ENCODE data around the gene IDH3B.

IDH3B gene

GRCh38 chr20:2700913-2701620 lies 37.1 kb upstream of the IDH3B start:
- DNase-seq = no peak
- no peaks in the 10 kb centered on the region for H3K27me3 ChIP-seq (ENCODE audit: insufficient read depth, low read depth, severe bottlenecking)

GRCh38 chr20:2699775-2700413 lies 35.9 kb upstream of the IDH3B start:
- Histone ChIP-seq H3K27me3 (ENCODE audit: insufficient read depth, low read depth, severe bottlenecking) (no peaks in the 10 kb centered on the region), H3K36me3 (no peaks in the 10 kb centered on the region; the same call in 1 of the 2 replicates), H3K4me3 (ENCODE audit: low read depth, low read length) (no peak overlapping the region), H3K9me3 (ENCODE audit: severe bottlenecking) (no peaks in the 10 kb centered on the region), H3K27ac (no peak overlapping the region)
- DNase-seq = no peak
- TF ChIP-seq CTCF (IDR thresholded peaks at IDR 0.05; ENCODE audit: low read depth, low read length) = no peak

More at GRCh38 chr20:2700913-2701620, 37.1 kb upstream of the IDH3B start:
- TF ChIP-seq CTCF (IDR thresholded peaks at IDR 0.05; ENCODE audit: low read depth, low read length) = no peak
- H3K9me3 ChIP-seq (ENCODE audit: severe bottlenecking) = no peaks in the 10 kb centered on the region
- H3K4me3 ChIP-seq (ENCODE audit: low read depth, low read length) = no peak overlapping the region
- no peak overlapping the region for H3K27ac ChIP-seq
- H3K36me3 ChIP-seq = no peaks in the 10 kb centered on the region; the same call in 1 of the 2 replicates

- Histone ChIP-seq H3K9me3 (ENCODE audit: severe bottlenecking) (no peaks in the 10 kb centered on the region), H3K27ac (no peak overlapping the region), H3K27me3 (ENCODE audit: insufficient read depth, low read depth, severe bottlenecking) (no peaks in the 10 kb centered on the region), H3K4me3 (ENCODE audit: low read depth, low read length) (no peak overlapping the region), H3K36me3 (no peaks in the 10 kb centered on the region; the same call in 1 of the 2 replicates)
- DNase-seq = no peak
- no peak for TF ChIP-seq CTCF (IDR thresholded peaks at IDR 0.05; ENCODE audit: low read depth, low read length)
These were observed 34.9 kb upstream of the IDH3B start for GRCh38 chr20:2698912-2699311.

GRCh38 chr20:2698186-2698817 lies 34.3 kb upstream of the IDH3B start:
- Histone ChIP-seq H3K9me3 (ENCODE audit: severe bottlenecking) (no peaks in the 10 kb centered on the region), H3K27ac (no peak overlapping the region), H3K27me3 (ENCODE audit: insufficient read depth, low read depth, severe bottlenecking) (no peaks in the 10 kb centered on the region), H3K36me3 (no peaks in the 10 kb centered on the region; the same call in 1 of the 2 replicates), H3K4me3 (ENCODE audit: low read depth, low read length) (no peak overlapping the region)
- DNase-seq = no peak
- TF ChIP-seq CTCF (IDR thresholded peaks at IDR 0.05; ENCODE audit: low read depth, low read length) = no peak

GRCh38 chr20:2697768-2698167 lies 33.8 kb upstream of the IDH3B start:
- Histone ChIP-seq H3K4me3 (ENCODE audit: low read depth, low read length) (no peak overlapping the region), H3K9me3 (ENCODE audit: severe bottlenecking) (no peaks in the 10 kb centered on the region), H3K27ac (no peak overlapping the region), H3K27me3 (ENCODE audit: insufficient read depth, low read depth, severe bottlenecking) (no peaks in the 10 kb centered on the region), H3K36me3 (no peaks in the 10 kb centered on the region; the same call in 1 of the 2 replicates)
- TF ChIP-seq CTCF (IDR thresholded peaks at IDR 0.05; ENCODE audit: low read depth, low read length) = no peak
- no peak for DNase-seq

All from WERI-Rb-1 (cell line).